IPS-15b (cell line): ENCODE measurements around the gene ROR2.

ENCODE experiments used
- H3K27me3 ChIP-seq: one replicate; pipeline ENCODE4 v1.6.1; 2013; ENCODE audit warnings: low read length; ENCODE audit not compliant: control insufficient read depth, insufficient read depth
- H3K36me3 ChIP-seq: one replicate; pipeline ENCODE4 v1.6.1; 2013; ENCODE audit warnings: low read length; ENCODE audit not compliant: control insufficient read depth, insufficient read depth
- H3K4me1 ChIP-seq: one replicate; pipeline ENCODE4 v1.6.1; 2013; ENCODE audit warnings: mild to moderate bottlenecking, low read length; ENCODE audit not compliant: control insufficient read depth, insufficient read depth
- H3K4me3 ChIP-seq: one replicate; pipeline ENCODE4 v1.5.1; 2013; ENCODE audit warnings: low read depth, low read length
- H3K9ac ChIP-seq: one replicate; pipeline ENCODE4 v1.6.1; 2013; ENCODE audit warnings: low read depth, mild to moderate bottlenecking, low read length
- H3K9me3 ChIP-seq: one replicate; pipeline ENCODE4 v1.6.1; 2013; ENCODE audit warnings: mild to moderate bottlenecking, low read length; ENCODE audit not compliant: control insufficient read depth, insufficient read depth

Gene ROR2

GRCh38 chr9:91776409-91777291, 173.4 kb downstream of the ROR2 start:
- H3K36me3 ChIP-seq, result no peaks in the 10 kb centered on the region
- H3K27me3 ChIP-seq, result no peaks in the 10 kb centered on the region
- H3K4me1 ChIP-seq, result peaks cover 3% of the 10 kb centered on the region
- H3K4me3 ChIP-seq, result no peak overlapping the region
- H3K9ac ChIP-seq, result no peak overlapping the region
- no peaks in the 10 kb centered on the region for H3K9me3 ChIP-seq

DNA sequence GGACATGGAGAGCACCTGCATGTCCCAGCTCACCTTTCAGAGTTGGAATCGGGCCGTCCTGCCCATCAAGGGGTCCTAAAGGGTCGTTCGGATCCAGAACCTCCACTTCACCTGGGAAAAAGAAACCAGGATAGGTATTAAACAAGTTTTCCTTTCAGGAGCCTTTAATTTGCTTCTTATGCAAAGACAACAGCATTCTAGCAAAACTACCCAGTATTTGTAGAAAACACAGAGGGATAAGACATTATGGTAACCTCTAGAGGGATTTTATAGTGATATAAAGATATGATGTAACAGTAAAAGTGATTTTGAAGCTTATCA, 174.4 kb downstream of the ROR2 start:
- Histone ChIP-seq H3K9me3 (no peaks in the 10 kb centered on the region), H3K9ac (no peak overlapping the region), H3K4me3 (no peak overlapping the region), H3K36me3 (no peaks in the 10 kb centered on the region), H3K27me3 (no peaks in the 10 kb centered on the region), H3K4me1 (no peaks in the 10 kb centered on the region)

DNA sequence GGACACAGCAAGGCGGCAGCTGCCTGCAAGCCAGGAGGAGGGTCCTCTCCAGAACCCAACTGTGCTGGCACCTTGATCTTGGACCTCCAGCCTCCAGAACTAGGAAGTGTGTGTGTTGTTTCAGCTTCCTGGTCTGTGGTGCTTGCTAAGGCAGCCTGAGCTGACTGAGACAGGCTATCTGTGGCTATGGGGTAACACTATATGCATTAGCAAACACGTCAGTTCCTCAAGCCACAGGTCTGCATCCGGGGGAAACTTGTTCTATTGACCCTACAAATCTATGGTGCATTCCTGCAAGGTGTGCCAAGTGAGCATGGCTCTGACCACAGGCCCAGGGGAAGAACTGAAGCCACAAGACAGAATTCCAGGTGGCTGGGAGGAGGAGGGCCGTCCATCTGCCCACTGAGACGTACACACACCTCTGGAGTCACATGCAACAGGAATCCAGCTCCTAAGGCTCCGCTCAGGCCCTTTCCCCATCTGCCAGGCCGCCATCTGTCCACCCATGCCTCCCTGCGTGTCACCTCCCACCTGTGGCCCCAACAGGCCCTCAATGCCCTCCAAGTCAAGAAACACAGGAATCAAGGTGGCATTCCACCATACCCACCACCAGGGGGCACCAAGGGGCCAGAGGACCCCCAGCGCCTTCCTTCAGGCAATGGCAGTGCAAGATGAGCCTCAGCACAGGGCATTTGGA, 174.9 kb downstream of the ROR2 start:
- no peak overlapping the region for H3K9ac ChIP-seq
- no peaks in the 10 kb centered on the region for H3K36me3 ChIP-seq
- no peaks in the 10 kb centered on the region for H3K4me1 ChIP-seq

DNA sequence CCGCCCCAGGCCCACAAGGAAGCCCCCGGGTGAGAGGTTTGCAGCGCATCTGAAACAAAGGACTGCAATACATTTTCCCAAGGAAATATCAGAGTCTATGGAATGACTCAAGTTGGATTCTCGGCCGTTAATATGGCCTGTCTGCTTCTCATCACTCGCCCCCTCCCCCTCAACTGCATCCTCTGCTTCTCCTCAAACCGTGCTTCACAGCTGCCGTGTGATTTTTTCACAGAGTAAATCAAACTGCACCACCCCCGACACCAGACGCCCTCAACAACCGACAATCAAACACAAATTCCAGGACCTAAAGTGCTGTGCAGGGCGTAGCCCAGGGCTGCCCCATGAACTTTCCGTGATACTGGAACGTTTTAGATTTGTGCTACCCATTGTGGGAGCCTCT, 176.9 kb downstream of the ROR2 start:
- Histone ChIP-seq H3K9me3 (no peaks in the 10 kb centered on the region), H3K27me3 (no peaks in the 10 kb centered on the region), H3K4me1 (no peaks in the 10 kb centered on the region), H3K9ac (no peak overlapping the region), H3K4me3 (no peak overlapping the region), H3K36me3 (no peaks in the 10 kb centered on the region)

More for the DNA sequence above, 174.9 kb downstream of the ROR2 start:
- Histone ChIP-seq H3K27me3 (no peaks in the 10 kb centered on the region), H3K4me3 (no peak overlapping the region), H3K9me3 (no peaks in the 10 kb centered on the region)

GRCh38 chr9:91771864-91772263, 178.2 kb downstream of the ROR2 start:
- Histone ChIP-seq H3K9me3 (no peaks in the 10 kb centered on the region), H3K27me3 (no peaks in the 10 kb centered on the region), H3K9ac (no peak overlapping the region), H3K4me3 (no peak overlapping the region), H3K36me3 (no peaks in the 10 kb centered on the region), H3K4me1 (no peaks in the 10 kb centered on the region)

- H3K36me3 ChIP-seq, result no peaks in the 10 kb centered on the region
- H3K27me3 ChIP-seq, result no peaks in the 10 kb centered on the region
- H3K4me3 ChIP-seq, result no peak overlapping the region
- H3K9me3 ChIP-seq, result no peaks in the 10 kb centered on the region
- H3K4me1 ChIP-seq, result no peaks in the 10 kb centered on the region
- H3K9ac ChIP-seq, result no peak overlapping the region
These were observed 179.0 kb downstream of the ROR2 start for GRCh38 chr9:91771027-91771426.

GRCh38 chr9:91770229-91770628, 179.8 kb downstream of the ROR2 start:
- no peaks in the 10 kb centered on the region for H3K4me1 ChIP-seq
- H3K4me3 ChIP-seq, result no peak overlapping the region
- no peaks in the 10 kb centered on the region for H3K9me3 ChIP-seq
- H3K9ac ChIP-seq, result no peak overlapping the region
- H3K27me3 ChIP-seq, result no peaks in the 10 kb centered on the region
- no peaks in the 10 kb centered on the region for H3K36me3 ChIP-seq

DNA sequence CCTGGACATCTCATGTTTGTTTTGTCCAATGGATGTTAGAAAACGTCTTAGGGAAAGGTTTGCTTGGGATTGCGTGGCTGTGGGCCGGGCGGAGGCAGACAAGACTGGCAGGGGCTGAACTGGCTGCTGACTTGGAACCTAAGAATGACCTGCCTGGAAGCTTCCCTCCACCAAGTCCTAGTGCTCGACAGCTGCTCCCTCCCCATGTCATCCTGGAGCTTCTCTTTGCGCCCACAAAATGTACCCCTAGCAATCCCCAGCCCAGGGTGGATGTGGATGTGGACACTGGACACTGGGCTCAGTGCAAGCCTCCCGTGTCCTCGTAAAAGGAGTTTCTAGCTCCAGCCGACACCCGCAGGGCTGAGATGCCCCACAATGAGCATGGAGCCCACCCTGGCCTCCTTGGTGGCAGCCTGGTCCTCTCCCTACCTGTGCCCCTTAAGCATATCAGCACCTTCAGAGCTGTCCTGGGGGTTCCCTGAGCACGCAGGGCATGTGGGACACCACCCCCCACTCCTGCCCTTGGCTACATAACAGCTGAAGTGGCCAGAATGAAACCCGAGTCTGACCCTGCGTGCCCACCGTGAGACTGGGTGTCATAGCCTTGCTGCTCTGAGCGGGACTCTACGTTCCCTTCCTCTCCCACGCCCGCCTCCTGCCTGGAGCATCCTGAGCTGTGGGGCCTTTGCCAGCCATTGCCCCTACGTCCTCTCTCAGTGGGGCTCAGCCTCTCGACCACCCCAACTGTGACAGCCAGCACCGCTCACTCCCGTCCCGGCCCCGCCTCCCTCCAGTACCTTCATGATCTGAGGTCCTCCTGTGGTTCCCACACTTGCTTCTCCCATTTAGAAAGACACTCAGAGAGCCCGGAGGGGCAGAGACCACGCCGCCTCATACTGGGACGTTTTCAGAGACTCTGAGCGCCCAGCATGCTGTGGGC, 180.8 kb downstream of the ROR2 start:
- no peak overlapping the region for H3K4me3 ChIP-seq
- H3K9ac ChIP-seq, result no peak overlapping the region
- H3K9me3 ChIP-seq, result no peaks in the 10 kb centered on the region
- no peaks in the 10 kb centered on the region for H3K4me1 ChIP-seq
- H3K27me3 ChIP-seq, result no peaks in the 10 kb centered on the region
- H3K36me3 ChIP-seq, result no peaks in the 10 kb centered on the region

- H3K9ac ChIP-seq, result no peak overlapping the region
- H3K36me3 ChIP-seq, result no peaks in the 10 kb centered on the region
- H3K27me3 ChIP-seq, result no peaks in the 10 kb centered on the region
These were observed 181.5 kb downstream of the ROR2 start for GRCh38 chr9:91768507-91768906.

DNA sequence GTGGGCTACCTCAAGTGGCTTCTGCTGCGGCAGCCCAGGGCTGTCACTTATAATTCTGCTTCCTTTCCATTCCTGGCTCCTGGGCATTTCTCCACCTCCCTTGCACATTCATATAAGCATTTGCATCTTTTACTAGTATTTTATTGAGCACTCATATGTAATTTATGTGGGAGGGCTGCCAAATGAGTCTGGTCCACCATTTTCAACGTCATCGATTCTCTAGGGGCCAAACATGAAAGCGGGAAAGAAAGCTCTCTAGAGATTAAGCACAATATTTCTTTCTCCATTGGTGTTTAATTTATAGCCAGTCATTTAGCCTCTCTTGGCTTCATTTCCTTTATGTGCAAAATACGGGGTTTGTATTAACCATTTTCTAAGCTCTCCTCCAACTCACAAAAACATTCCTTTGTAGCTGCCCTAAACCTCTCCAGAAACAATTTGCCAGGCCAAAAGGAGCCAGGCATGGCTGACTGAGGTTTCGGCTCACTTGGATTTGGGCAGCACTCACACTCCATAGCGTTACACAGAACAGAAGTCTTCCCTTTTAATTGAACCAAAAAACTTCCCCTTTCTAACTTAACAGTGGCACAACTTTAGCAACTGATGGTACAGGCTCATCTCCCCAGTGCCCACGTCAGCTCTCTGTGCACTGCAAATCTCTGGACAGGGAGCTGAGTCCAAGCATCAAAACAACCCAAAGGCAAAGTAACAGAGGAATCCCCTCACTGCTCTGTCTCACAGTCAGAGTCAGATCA, 183.5 kb downstream of the ROR2 start:
- Histone ChIP-seq H3K9ac (no peak overlapping the region), H3K4me3 (no peak overlapping the region), H3K27me3 (no peaks in the 10 kb centered on the region), H3K9me3 (no peaks in the 10 kb centered on the region), H3K4me1 (no peaks in the 10 kb centered on the region), H3K36me3 (no peaks in the 10 kb centered on the region)

More at GRCh38 chr9:91768507-91768906, 181.5 kb downstream of the ROR2 start:
- no peak overlapping the region for H3K4me3 ChIP-seq
- no peaks in the 10 kb centered on the region for H3K9me3 ChIP-seq
- no peaks in the 10 kb centered on the region for H3K4me1 ChIP-seq

GRCh38 chr9:91765296-91765695, 184.7 kb downstream of the ROR2 start:
- Histone ChIP-seq H3K27me3 (no peaks in the 10 kb centered on the region), H3K36me3 (no peaks in the 10 kb centered on the region), H3K4me1 (no peaks in the 10 kb centered on the region), H3K9ac (no peak overlapping the region), H3K9me3 (no peaks in the 10 kb centered on the region), H3K4me3 (no peak overlapping the region)
